HG03442 (cell line): ENCODE results near the gene ESPNL.
"Not testable (repeated sequence)": the region's sequence is repeated elsewhere in the genome, so short reads cannot be mapped to it uniquely, and the experiment has no call there.

Experiments
- ATAC-seq: cut with Tn5 transposase; IDR thresholded peaks from one replicate; pipeline ENCODE4 v1.9.1; 2021; ENCODE audit warnings: mild to moderate bottlenecking, moderate library complexity; ENCODE audit not compliant: unreplicated experiment

The ESPNL gene

GRCh38 chr2:238100049-238100820 lies at the start of gene ESPNL:
Gene ESPNL (plus strand): TSS chr2:238100340. CDS start chr2:238100420, 80 bp downstream.
- no peak for ATAC-seq

- no peak for ATAC-seq
Observed at GRCh38 chr2:238053191-238053776, 46.9 kb upstream of the ESPNL start.

- no peak for ATAC-seq
Observed at GRCh38 chr2:238055841-238056240, 44.3 kb upstream of the ESPNL start.

- ATAC-seq, result not testable (repeated sequence)
Observed at GRCh38 chr2:238057696-238058575, 42.2 kb upstream of the ESPNL start.

- no peak for ATAC-seq
Observed at GRCh38 chr2:238059505-238059904, 40.6 kb upstream of the ESPNL start.

- ATAC-seq, result no peak
Observed at GRCh38 chr2:238060096-238060541, 40.0 kb upstream of the ESPNL start.

- ATAC-seq, result peak; percentile 89
Observed at GRCh38 chr2:238060542-238061314, 39.4 kb upstream of the ESPNL start, which contains the start of gene SCLY. Gene SCLY (plus strand): TSS chr2:238061001. CDS start chr2:238061055, 54 bp downstream.

- ATAC-seq, result peak; percentile 28
Observed at GRCh38 chr2:238061315-238062202, 38.6 kb upstream of the ESPNL start.

GRCh38 chr2:238063414-238064189 lies 36.5 kb upstream of the ESPNL start:
- ATAC-seq, result no peak

GRCh38 chr2:238064376-238064775 lies 35.8 kb upstream of the ESPNL start:
- no peak for ATAC-seq

- no peak for ATAC-seq
Observed at GRCh38 chr2:238065071-238065846, 34.9 kb upstream of the ESPNL start.

- ATAC-seq, result no peak
Observed at GRCh38 chr2:238066218-238066617, 33.9 kb upstream of the ESPNL start.

GRCh38 chr2:238066718-238067117 lies 33.4 kb upstream of the ESPNL start:
- not testable (repeated sequence) for ATAC-seq

- ATAC-seq, result no peak
Observed at GRCh38 chr2:238067939-238068338, 32.2 kb upstream of the ESPNL start.

- ATAC-seq, result no peak
Observed at GRCh38 chr2:238069021-238069709, 31.0 kb upstream of the ESPNL start.

- no peak for ATAC-seq
Observed at GRCh38 chr2:238069877-238070276, 30.3 kb upstream of the ESPNL start.

GRCh38 chr2:238075397-238075796 lies 24.7 kb upstream of the ESPNL start:
- no peak for ATAC-seq
